Measurements from ENCODE around the gene FCSK. TPM values are rescaled to one million over a fixed set of nuclear protein-coding genes. Genes with fewer than 3 reads are reported as not detected.
"Not testable (repeated sequence)": the region's sequence is repeated elsewhere in the genome, so short reads cannot be mapped to it uniquely, and the experiment has no call there.

FCSK gene
- total and polyA plus RNA-seq, 2 of the 8 experiments (the other 6 are each of a cell fraction or from before 2014, with no cell fraction given) = 4.6 to 5.1 TPM

DNA sequence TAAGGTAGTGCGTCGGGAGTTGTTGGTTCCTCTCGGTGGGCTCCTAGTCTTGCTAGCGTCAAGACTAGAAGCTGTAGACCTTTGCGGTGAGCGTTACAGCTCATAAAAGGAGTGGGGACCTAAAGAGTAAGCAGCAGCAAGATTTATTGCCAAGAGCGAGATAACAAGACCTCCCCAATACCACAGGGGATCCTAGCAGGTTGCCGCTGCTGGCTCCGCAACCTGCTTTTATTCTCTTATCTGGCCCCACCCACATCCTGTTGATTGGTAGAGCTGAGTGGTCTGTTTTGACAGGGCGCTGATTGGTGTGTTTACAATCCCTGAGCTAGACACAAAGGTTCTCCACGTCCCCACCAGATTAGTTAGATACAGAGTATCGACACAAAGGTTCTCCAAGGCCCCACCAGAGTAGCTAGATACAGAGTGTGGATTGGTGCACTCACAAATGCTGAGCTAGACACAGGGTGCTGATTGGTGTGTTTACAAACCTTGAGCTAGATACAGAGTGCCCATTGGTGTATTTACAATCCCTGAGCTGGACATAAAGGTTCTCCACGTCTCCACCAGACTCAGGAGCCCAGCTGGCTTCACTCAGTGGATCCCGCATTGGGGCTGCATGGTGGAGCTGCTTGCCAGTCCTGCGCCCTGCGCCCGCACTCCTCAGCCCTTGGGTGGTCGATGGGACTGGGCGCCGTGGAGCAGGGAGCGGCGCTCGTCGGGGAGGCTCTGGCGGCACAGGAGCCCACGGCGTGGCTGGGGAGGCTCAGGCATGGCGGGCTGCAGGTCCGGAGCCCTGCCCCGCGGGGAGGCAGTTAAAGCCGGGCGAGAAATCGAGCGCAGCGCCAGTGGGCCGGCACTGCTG is 4.0 kb upstream of the FCSK start:
- H2BK15ac ChIP-seq (ENCODE audit: low read length); H4K5ac ChIP-seq (ENCODE audit: insufficient read length, low read depth, low read length); H3K79me1 ChIP-seq (ENCODE audit: low read depth, low read length); H2BK20ac ChIP-seq (ENCODE audit: low read length); H3K27ac ChIP-seq (ENCODE audit: low read depth, low read length); H3K14ac ChIP-seq (ENCODE audit: insufficient read length); H3K56ac ChIP-seq (replicated peaks; ENCODE audit: insufficient read length, low read depth, low read length); H3K4me1 ChIP-seq (replicated peaks in 1 of 4; ENCODE audit: control insufficient read depth in 3 of 4, insufficient read depth in 4 of 4, low read length in 3 of 4); H4K8ac ChIP-seq (ENCODE audit: extremely low read depth, insufficient read depth, low read length); H4K20me1 ChIP-seq (replicated peaks in 1 of 2; ENCODE audit: control insufficient read depth in 1 of 2, insufficient read depth in 2 of 2, low read length in 2 of 2); H3K36me3 ChIP-seq (ENCODE audit: control insufficient read depth in 2 of 4, insufficient read depth in 4 of 4, low read length in 3 of 4); H2BK12ac ChIP-seq (ENCODE audit: low read depth, low read length); H3K4me3 ChIP-seq (ENCODE audit: extremely low read depth in 1 of 4, insufficient read depth in 2 of 4, low read depth in 3 of 4, low read length in 4 of 4); H3K9ac ChIP-seq (replicated peaks in 1 of 4; ENCODE audit: extremely low read depth in 1 of 4, low read depth in 3 of 4, low read length in 3 of 4); DNase-seq (ENCODE audit: low read depth in 1 of 2, low spot score in 2 of 2); H2AK5ac ChIP-seq (ENCODE audit: low read depth, low read length); H2AFZ ChIP-seq (ENCODE audit: low read length); H3K4me2 ChIP-seq (ENCODE audit: insufficient read depth in 1 of 2, low read depth in 2 of 2, low read length in 2 of 2); H2BK120ac ChIP-seq (replicated peaks; ENCODE audit: low read depth, low read length); FAIRE-seq; H3K9me3 ChIP-seq (ENCODE audit: insufficient read depth in 2 of 2, low read depth in 1 of 2, low read length in 1 of 2); H4K91ac ChIP-seq (replicated peaks; ENCODE audit: insufficient read length, low read length); H3K27me3 ChIP-seq (replicated peaks in 1 of 4; ENCODE audit: control insufficient read depth in 3 of 4, extremely low read depth in 1 of 4, insufficient read depth in 3 of 4, low read length in 3 of 4); H2BK5ac ChIP-seq (ENCODE audit: low read depth, low read length); H3K4ac ChIP-seq (replicated peaks; ENCODE audit: insufficient read length, low read depth, low read length); H3K23me2 ChIP-seq (ENCODE audit: low read depth, low read length); H3K79me2 ChIP-seq (ENCODE audit: control insufficient read depth in 1 of 2, insufficient read depth in 2 of 2, low read length in 2 of 2); H3K23ac ChIP-seq (ENCODE audit: insufficient read length); H3K18ac ChIP-seq (ENCODE audit: extremely low read depth, low read length): not testable (repeated sequence)
- WGBS, 2 experiments (ENCODE audit: extremely low coverage in 1 of 2, insufficient coverage in 1 of 2, insufficient read length in 1 of 2, insufficient replicate concordance in 2 of 2, low coverage in 1 of 2, low lambda C conversion rate in 2 of 2, missing lambda C conversion rate in 1 of 2) = 94% methylated on average over 36 of the region's 37 CpGs; no CpG with 5 or more reads in 1 of the 2 experiments
- POLR2A ChIA-PET (ENCODE audit: partially characterized antibody) = interaction anchor here (0.6 to 2.1 kb wide), 5 partner anchors 18 to 72 kb away, joined by 3 to 7 read pairs (median 4); no protein-coding TSS in a partner anchor
- CTCF ChIA-PET (ENCODE audit: partially characterized antibody) = interaction anchor here (0.8 to 1.9 kb wide), 7 partner anchors 17 to 56 kb away, joined by 3 to 5 read pairs (median 3); no protein-coding TSS in a partner anchor
